COR-L47 (cell line): Measurements from ENCODE around the gene CDH15.

Source experiments
- DNase-seq: peaks from one replicate; lab custom pipeline; 2025; lab: John Stamatoyannopoulos, UW

CDH15 gene

DNA sequence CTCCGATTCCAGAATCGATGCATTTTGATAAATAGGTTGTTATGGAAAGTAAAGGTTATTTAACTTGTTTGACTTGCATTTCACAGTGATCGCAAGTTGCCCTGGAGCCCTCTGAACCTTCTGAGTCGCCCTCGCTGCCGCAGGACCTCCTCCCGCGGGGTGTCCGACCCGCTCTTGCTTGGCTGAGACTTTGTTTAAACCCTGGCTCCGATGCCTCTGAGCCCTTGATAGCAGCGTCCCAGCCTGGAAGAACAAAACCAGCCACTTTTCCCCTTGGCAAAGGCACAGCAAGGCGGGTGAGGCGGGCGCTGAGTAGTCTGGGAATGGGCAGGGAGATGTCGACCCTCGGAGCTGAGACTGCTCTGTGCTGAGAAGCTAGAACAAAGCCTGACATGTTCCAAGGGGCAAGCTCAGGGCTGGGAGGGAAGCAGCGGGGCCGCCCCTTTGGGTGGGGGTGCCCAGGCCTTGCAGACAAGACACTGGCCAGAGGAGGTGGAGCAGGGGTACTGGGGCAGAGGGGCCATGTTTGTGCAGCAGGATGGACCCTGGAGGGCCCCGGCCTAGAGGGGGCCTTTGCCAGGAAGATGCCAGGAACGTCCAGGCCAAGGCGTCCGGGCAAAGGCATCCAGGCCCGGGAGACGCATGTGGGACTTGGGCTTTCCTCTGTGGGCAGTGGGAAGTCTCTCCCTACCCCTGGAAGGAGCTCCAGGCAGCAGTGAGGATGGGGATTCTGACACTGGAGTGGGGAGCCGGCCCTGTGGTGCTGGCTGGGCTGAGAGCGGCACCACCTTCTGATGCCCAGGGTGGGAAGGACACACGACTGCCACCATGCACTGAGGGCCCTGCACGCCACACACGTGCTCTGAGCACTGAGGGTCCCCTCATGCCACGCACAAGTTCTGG, 30.3 kb upstream of the CDH15 start:
- no peak for DNase-seq

DNA sequence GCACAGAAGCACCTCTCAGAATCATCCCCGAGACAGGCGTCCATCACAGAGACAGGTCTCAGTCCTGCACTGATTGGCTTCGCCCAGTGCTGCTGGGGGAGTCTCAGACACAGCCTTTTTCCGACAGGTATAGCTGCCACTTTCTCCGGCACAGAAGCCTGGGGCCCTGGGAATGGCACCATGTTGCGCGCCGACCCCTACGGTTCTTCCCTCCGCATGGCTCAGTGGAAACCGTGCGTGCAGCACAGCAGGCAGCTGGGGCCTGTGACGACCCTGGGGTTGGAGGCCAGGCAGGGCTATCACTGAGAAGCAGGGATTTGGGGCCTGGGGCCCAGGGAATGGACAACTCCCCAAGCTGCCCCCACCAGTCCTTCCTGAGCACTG, 29.7 kb upstream of the CDH15 start:
- no peak for DNase-seq

DNA sequence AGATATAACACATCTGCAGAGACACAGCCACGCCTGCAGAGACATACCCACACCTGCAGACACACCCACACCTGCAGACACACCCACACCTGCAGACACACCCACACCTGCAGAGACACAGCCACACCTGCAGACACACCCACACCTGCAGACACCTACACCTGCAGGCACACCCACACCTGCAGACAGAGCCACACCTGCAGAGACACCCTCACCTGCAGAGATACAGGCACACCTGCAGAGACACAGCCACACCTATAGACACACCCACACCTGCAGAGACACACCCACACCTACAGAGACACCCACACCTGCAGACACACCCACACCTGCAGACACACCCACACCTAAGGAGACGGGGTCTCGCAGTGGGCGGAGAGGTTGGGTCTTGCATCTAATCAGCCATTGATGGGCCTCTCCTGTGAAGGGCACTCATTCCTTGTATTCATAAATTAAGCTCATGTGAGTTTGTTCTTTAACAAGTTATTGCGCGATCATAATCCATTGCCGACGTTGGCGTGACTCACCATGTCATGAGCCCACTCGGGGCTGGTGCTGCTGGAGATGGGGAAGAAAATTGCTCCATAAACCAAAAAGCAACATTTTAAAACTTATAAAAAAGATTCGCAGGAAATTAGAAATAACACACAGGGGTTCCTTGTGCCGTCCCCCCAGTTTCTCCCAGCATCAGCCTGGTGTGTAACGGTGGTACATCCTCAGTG, 28.9 kb upstream of the CDH15 start:
- DNase-seq = no peak

DNA sequence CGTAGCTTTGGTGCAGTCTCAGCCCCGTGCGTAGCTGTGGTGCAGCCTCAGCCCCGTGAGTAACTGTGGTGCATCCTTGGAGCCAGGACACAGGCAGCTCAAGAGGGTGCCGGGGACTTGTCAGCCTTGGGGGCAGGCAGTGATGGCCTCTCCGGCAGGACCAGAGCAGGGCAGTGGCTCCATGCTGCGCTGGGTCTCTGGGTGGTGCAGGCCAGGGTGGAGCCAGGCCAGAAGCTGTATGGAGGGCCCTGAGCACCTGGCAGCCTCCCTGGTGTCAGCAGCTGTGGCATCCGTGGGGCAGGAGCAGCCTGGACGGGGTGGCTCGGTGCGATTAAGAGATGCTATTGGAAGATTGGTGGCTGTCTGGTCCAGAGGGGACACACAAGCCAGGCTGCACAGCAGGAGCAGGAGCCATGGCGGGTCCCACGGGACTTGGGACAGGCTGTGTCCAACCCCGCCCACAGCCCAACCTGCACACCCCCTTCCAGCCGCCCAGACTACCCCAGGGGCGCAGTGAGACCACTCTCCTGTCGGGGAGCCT, 28.3 kb upstream of the CDH15 start:
- DNase-seq = no peak

DNA sequence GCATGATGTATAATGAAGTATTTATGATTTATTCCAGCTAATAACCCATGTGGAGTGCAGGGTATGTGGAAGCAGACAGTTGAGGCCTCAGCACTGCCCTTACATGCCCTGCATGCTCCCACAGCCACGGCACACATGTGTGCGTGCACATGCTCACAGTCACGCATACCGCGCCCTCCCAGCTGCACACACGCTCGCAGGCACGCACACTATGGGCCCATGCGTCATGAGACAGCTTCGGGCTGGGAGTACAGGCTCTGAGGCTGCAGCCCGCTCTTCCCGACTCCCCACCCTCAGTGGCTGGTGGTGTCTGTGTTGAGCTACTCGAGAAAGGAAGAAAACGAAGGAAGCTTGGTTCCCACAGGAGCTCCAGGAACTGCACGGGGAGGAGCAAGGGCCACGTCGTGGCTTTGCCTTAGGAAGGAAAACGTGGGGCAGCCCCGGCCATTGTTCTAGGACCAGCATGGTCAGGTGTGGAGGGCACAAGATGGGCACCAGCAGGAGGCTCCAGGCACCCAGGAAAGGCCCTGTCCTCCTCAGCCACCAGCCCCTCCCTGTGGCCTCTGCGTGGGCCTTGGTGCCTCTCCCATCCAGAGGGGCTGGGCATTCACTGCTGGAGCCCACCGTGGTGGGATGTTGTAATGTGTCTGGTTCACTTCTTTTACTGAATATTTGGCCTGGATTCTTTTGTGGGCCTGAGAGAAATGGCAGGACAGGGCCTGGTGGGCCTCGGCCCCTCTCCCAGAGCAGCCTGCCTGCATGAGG, 27.5 kb upstream of the CDH15 start:
- no peak for DNase-seq

DNA sequence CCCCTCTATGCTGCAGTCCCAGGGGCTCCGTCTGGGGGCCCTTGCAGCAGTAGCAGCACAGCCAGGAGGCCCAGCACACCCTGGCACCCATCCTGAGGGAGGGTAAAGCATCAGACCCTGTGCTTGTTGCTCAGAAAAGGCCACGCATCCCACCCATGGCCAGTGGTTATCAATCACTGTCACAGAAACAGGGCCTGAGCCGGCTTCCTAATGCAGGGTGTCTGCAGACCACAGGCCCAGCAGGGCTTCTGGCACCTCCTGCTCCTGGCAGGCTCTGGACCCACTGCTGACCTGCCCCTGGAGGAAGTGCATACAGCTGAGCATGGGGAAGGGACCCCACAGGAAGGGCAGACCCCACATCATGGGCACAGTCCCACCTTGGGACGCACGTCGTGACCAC, 26.9 kb upstream of the CDH15 start:
- DNase-seq = no peak

DNA sequence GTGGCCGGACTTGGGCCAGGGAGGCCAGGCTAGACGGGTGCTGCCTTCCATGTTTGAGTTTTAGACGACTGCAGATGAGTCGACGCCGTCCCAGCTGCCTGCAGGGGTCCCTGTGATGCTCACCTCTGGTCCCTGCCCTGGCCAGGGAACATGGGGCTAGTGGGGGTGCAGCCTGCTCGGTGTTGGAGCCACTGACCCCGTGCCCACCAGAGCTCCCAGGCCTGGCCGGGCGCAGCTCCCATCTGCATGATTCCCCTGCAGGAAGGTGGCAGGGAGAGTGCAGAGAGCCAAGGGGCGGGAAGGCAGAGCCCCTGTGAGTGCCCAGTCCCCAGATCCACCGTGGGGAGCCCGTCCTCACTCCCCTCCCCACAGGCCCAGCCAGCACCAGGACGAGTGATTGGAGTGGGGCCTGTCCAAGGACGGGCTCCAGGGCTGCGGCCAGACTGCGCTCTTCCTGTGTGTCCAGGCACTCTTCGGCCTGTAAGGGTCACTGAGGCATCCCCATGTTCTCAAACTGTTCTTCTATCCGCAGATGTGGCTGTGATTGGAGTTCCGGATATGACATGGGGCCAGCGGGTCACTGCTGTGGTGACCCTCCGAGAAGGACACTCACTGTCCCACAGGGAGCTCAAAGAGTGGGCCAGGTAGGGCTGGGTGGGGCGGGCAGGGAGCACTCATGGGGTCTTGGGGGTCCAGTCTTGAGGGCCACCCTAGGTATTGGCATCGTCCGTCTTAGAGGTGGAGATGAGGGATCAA, 26.0 kb upstream of the CDH15 start:
- DNase-seq = no peak

DNA sequence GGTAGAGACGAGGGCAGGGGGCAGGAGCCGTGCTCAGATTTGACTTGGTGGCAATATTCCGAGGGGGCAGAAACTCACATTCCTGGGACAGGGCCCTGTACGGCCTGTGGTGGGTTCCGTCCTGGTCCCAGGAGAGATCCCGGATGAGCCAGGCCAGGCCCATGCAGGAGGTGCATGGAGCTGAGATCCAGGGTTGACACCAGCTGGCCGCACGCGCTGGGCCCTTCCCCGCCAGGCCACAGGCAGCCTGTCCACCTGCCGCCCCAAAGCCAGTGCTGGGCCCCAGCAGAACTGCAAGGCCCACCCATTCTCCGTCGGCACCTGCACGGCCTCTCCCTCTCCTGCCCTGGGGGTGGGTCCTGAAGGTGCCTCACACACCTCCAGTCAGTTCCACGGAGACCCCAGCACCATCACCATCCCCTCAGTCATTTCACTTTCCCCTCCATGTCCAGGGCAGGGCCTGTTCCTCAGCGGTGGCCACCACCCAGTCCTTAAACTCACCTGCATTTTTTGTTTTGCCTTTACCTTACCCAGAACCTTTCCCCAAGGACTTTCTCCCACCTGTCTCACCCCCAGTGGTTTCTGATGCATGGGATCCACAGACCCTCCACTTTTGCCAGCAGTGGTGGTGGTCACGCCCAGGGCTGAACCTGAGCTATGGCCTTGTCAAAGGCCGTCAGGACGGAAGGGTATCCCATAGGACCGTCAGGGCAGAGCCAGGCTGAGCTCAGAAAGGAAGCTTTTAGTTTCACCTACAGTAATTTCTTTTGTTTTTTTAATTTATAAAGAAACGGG, 25.1 kb upstream of the CDH15 start:
- DNase-seq = no peak

DNA sequence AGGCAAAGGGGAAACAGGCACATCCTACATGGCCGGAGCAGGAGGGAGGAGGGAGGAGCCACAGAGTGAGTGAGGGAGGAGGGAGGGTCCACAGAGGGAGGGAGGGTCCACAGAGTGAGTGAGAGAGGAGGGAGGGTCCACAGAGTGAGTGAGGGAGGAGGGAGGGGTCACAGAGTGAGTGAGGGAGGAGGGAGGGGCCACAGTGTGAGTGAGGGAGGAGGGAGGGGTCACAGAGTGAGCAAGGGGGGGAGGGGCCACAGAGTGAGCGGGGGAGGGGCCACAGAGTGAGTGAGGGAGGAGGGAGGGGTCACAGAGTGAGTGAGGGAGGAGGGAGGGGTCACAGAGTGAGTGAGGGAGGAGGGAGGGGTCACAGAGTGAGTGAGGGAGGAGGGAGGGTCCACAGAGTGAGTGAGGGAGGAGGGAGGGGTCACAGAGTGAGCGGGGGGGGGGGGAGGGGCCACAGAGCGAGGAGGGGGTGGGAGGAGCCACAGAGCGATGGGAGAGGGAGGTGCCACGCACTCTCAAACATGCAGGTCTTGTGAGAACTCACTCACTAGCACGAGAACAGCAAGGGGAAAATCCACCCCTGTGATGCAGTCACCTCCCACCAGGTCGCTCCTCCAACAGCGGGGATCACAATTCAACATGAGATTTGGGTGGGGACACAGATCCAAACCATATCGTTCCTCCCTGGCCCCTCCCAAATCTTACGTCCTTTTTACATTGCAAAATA, 24.3 kb upstream of the CDH15 start:
- no peak for DNase-seq

DNA sequence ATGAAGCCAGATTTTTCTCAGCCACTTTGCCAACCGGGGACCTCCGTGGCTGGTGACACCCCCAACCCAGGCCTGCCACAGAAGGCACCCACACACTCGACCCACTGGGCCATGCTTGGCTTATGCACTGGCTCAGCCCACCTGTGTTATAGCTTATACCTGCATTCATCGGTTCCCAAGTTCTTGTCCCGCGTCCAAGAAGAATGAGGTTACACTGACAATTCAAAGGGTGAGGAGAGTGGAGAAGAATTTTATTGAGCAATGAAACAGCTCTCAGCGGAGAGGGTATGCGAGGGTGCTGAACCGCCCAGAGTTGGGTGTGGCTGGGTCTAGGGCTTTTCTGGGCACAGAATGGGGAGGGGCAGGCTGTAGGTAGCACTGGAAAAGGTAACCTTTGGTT, 22.2 kb upstream of the CDH15 start:
- no peak for DNase-seq

DNA sequence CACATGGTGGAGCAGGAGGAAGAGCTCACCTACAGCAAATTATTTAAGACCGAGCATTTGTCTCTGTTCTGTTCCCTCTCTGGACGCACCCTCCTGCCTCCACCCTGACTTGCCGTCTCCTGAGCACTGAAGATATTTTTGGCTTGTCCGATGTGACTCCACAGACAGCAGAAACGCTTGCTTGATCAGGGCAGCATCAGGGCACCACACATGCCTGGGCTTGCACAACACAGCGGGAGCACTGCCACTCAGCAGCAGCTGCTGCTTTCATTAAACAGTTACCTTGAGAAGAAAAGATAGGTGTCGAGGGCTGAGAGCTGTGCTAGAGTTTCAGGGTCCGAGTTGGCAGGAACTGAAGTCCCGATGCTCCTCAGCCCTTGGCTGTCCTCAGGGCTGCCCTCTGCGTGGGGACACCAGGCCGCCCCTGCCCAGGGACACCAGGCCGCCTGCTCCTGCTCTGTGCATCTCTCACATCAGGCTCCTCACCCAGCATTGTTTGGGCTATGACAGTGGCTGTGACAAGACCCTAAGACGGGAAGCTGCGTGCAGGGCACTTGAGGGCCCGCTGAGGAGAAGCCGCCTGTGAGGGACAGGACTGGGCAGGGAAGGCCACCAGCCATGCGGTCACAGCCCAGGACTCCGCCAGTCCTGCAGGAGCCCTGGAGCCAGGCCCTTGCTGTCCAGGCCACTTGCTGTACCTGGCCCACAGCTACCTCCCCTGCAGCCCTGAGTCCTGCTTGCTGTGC, 21.3 kb upstream of the CDH15 start:
- no peak for DNase-seq

DNA sequence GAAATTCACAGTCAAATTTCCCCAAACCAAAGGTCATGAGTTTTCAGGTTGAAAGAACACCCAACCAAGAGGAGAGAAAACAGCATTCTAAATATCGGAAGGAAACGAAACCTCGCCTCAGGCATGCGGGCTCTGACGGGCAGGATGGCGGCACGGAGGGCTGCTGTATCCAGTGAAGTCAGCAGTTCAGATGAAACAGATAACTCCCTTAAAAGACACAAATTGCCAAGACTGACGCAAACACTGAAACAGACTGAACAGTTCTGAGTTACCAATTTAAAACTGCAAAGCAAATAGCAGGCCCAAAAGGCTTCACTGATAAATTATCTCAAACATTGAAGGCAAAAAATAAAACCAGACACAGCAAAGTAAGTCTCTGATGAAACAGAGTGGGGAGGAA, 20.6 kb upstream of the CDH15 start:
- no peak for DNase-seq

DNA sequence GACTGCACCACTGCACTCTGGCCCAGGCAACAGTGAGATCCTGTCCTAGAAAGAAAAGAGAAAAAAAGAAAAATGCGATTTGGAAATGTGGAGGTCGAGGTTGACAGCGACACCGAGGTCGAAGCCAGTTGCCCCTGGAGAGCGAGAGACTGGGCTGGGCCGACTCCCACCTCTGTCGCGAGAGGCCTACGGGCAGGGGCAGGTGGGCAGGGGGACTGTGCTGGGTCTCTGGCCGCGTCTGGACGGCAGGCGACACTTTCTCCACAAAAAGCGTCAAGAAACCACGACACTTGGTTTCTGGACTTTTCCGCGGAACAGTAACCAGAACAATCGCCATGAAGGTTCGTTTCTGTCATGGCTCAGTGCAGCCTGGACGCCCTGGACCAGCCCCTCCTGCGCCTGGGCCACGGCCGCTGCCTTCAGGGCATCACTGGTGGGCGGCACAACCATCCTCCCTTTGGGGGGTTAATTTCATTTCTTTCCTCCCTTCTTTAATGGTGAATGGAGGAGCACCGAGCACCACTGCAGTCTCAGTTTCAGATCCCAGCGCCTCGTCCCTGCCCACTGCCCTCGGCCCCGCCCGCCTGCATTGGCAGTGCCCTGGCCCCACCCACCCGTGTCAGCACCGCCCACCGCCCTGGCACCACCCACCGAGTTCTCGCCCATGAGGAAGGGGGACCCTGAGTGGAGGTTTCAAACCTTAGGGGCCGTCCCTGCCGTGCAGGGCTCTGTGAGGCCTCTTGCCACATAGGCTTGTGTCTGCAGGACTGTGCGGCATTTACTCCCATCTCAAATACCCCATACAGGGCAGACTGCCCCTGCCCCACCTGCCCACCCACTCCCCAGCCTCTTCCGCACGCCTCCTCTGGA, 18.5 kb upstream of the CDH15 start:
- DNase-seq = no peak

DNA sequence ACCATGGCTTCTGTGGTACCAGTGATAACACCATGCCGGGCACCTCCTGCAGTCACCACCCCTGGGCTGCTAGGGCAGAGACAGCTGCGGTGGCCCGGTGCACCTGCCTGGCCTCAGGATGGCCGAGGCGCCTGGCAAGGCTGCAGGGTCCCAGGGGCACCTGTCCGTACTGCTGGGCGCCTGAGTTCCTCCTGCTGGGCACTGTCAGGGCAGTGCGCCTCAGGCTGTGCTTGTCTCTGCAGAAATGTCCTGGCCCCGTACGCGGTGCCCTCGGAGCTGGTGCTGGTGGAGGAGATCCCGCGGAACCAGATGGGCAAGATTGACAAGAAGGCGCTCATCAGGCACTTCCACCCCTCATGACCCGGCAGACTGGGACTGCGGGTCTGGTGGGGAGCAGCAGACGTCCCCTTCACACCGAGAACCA, 17.7 kb upstream of the CDH15 start:
- no peak for DNase-seq

DNA sequence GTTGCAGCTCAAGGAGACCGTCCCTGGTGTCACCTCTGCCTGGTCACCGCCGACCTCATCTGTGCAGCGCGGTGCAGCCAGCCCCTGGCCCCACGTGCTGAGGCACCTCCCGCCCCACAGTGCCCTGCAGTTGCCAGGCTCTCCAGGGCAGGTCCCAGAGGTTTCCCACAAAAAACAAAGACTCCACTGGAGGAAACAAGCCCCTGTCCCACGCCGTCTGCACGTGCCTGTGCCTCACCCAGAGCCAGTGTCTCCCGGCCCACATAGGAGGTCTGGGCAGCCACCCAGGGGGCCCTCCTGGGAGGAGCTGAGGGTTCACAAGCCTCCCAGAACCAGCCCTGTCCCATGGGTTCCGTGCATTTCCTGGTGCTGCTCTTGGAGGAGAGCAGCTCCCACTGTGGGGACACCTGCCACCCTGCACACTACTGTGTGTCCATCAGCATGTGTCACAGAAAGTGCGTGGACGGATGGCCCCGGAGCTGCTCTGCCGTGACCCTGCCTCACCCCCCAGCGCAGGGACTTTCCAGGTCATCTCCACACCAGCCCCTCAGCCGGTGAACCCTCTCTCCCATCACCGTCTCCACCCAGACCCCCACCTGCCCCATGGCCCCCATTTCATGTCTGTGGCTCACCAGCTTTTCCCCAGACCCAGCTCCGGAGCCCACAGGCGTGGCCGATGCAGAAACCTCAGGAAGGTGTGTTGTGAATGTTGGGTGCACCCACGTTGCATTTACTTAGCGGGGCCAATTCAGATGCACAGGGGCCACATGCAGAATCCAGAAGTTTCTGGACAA, 17.0 kb upstream of the CDH15 start:
- no peak for DNase-seq

DNA sequence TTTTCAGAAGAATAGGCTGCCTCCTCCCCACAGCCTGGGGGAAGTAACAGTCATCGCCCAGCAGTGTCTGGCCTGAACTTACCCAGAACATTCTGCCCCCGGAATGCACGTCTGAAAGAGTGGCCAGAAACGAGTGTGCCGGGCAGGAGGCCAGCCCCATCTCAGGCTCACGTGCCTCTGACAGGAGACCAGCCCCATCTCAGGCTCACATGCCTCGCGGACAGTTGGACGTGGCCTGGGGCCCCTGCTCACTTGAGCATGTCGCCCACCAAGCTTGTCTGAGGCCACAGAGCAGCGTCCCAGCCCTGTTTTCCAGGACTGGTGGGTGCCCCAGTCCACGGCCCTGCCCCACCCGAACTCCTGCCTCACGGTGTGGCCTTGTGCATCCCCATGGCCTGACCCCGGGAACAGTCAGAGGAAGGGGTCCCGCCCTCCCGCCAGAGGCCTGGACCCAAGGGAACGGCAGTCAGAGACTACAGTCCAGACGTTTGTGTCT, 16.3 kb upstream of the CDH15 start:
- DNase-seq = no peak
